Stimulated activated naive CD8-positive, alpha-beta T cell treated with anti-CD3 and anti-CD28 coated beads, Interleukin-15, Interleukin-2, amounts not matched to agents 100 ng/mL and 50 ng/mL, for 24 hours (primary cell): Measurements from ENCODE around the gene TDRD7.

Experiments used
- H3K27ac Mint-ChIP-seq: one replicate; pipeline ENCODE4 v1.8.0; 2021; ENCODE audit warnings: mild to moderate bottlenecking, mixed read lengths
- H3K27me3 Mint-ChIP-seq: one replicate; pipeline ENCODE4 v1.8.0; 2021; ENCODE audit warnings: mixed read lengths
- H3K36me3 Mint-ChIP-seq: one replicate; pipeline ENCODE4 v1.8.0; 2021; ENCODE audit warnings: low read depth, mixed read lengths
- H3K4me1 Mint-ChIP-seq: one replicate; pipeline ENCODE4 v1.8.0; 2021; ENCODE audit warnings: low read depth, mixed read lengths
- H3K4me3 Mint-ChIP-seq: one replicate; pipeline ENCODE4 v1.8.0; 2021; ENCODE audit warnings: mild to moderate bottlenecking, mixed read lengths
- H3K9me3 Mint-ChIP-seq: one replicate; pipeline ENCODE4 v1.8.0; 2021; ENCODE audit warnings: mixed read lengths

The TDRD7 gene

GRCh38 chr9:97411789-97412625 lies at the start of gene TDRD7:
Gene TDRD7, plus strand, starts transcription at chr9:97412096. Its CDS starts 16,370 bp downstream, at chr9:97428466.
- Mint-ChIP-seq H3K27me3 (peaks cover 27% of the 10 kb centered on the region), H3K36me3 (no peaks in the 10 kb centered on the region), H3K4me3 (peak within 1 kb of the TSS; percentile 87), H3K4me1 (peaks cover 20% of the 10 kb centered on the region), H3K9me3 (no peaks in the 10 kb centered on the region), H3K27ac (peak within 1 kb of the TSS; percentile 64)

GRCh38 chr9:97362777-97363545 lies 48.9 kb upstream of the TDRD7 start:
- H3K4me1 Mint-ChIP-seq, result peaks cover 13% of the 10 kb centered on the region
- H3K9me3 Mint-ChIP-seq, result no peaks in the 10 kb centered on the region
- H3K4me3 Mint-ChIP-seq, result no peak overlapping the region
- peaks cover 12% of the 10 kb centered on the region for H3K36me3 Mint-ChIP-seq
- H3K27me3 Mint-ChIP-seq, result no peaks in the 10 kb centered on the region
- H3K27ac Mint-ChIP-seq, result no peak overlapping the region

- no peak overlapping the region for H3K27ac Mint-ChIP-seq
- H3K4me1 Mint-ChIP-seq, result peaks cover 13% of the 10 kb centered on the region
- no peaks in the 10 kb centered on the region for H3K9me3 Mint-ChIP-seq
- H3K36me3 Mint-ChIP-seq, result peaks cover 12% of the 10 kb centered on the region
- H3K27me3 Mint-ChIP-seq, result no peaks in the 10 kb centered on the region
- H3K4me3 Mint-ChIP-seq, result no peak overlapping the region
Observed at GRCh38 chr9:97363661-97364299, 48.1 kb upstream of the TDRD7 start.

- Mint-ChIP-seq H3K9me3 (no peaks in the 10 kb centered on the region), H3K4me3 (no peak overlapping the region), H3K27ac (no peak overlapping the region), H3K27me3 (no peaks in the 10 kb centered on the region), H3K36me3 (peaks cover 21% of the 10 kb centered on the region), H3K4me1 (peaks cover 13% of the 10 kb centered on the region)
Observed at GRCh38 chr9:97364769-97365490, 47.0 kb upstream of the TDRD7 start.

GRCh38 chr9:97365634-97366033 lies 46.3 kb upstream of the TDRD7 start:
- H3K27ac Mint-ChIP-seq, result no peak overlapping the region
- H3K27me3 Mint-ChIP-seq, result no peaks in the 10 kb centered on the region
- peaks cover 13% of the 10 kb centered on the region for H3K4me1 Mint-ChIP-seq
- H3K9me3 Mint-ChIP-seq, result no peaks in the 10 kb centered on the region
- H3K36me3 Mint-ChIP-seq, result peaks cover 22% of the 10 kb centered on the region
- H3K4me3 Mint-ChIP-seq, result no peak overlapping the region

- H3K36me3 Mint-ChIP-seq, result peaks cover 26% of the 10 kb centered on the region
- H3K4me3 Mint-ChIP-seq, result no peak overlapping the region
- H3K27me3 Mint-ChIP-seq, result no peaks in the 10 kb centered on the region
- H3K27ac Mint-ChIP-seq, result no peak overlapping the region
- H3K9me3 Mint-ChIP-seq, result no peaks in the 10 kb centered on the region
- H3K4me1 Mint-ChIP-seq, result peaks cover 13% of the 10 kb centered on the region
Observed at GRCh38 chr9:97366476-97366875, 45.4 kb upstream of the TDRD7 start.

- peaks cover 28% of the 10 kb centered on the region for H3K36me3 Mint-ChIP-seq
- no peak overlapping the region for H3K4me3 Mint-ChIP-seq
- H3K27ac Mint-ChIP-seq, result no peak overlapping the region
- H3K27me3 Mint-ChIP-seq, result no peaks in the 10 kb centered on the region
- H3K9me3 Mint-ChIP-seq, result no peaks in the 10 kb centered on the region
- H3K4me1 Mint-ChIP-seq, result peaks cover 13% of the 10 kb centered on the region
Observed at GRCh38 chr9:97366889-97367288, 45.0 kb upstream of the TDRD7 start.

GRCh38 chr9:97367729-97368128 lies 44.2 kb upstream of the TDRD7 start:
- Mint-ChIP-seq H3K4me3 (no peak overlapping the region), H3K27me3 (no peaks in the 10 kb centered on the region), H3K4me1 (peaks cover 10% of the 10 kb centered on the region), H3K36me3 (peaks cover 34% of the 10 kb centered on the region), H3K9me3 (no peaks in the 10 kb centered on the region), H3K27ac (no peak overlapping the region)

- Mint-ChIP-seq H3K36me3 (peaks cover 34% of the 10 kb centered on the region), H3K9me3 (no peaks in the 10 kb centered on the region), H3K27me3 (no peaks in the 10 kb centered on the region), H3K4me3 (no peak overlapping the region), H3K4me1 (peaks cover 3% of the 10 kb centered on the region), H3K27ac (no peak overlapping the region)
Observed at GRCh38 chr9:97368964-97369363, 42.9 kb upstream of the TDRD7 start.

- H3K9me3 Mint-ChIP-seq, result no peaks in the 10 kb centered on the region
- H3K4me3 Mint-ChIP-seq, result no peak overlapping the region
- H3K4me1 Mint-ChIP-seq, result no peaks in the 10 kb centered on the region
- H3K27ac Mint-ChIP-seq, result no peak overlapping the region
- peaks cover 28% of the 10 kb centered on the region for H3K36me3 Mint-ChIP-seq
- no peaks in the 10 kb centered on the region for H3K27me3 Mint-ChIP-seq
Observed at GRCh38 chr9:97372580-97372979, 39.3 kb upstream of the TDRD7 start.

GRCh38 chr9:97373331-97373730 lies 38.6 kb upstream of the TDRD7 start:
- Mint-ChIP-seq H3K27me3 (no peaks in the 10 kb centered on the region), H3K27ac (no peak overlapping the region), H3K9me3 (no peaks in the 10 kb centered on the region), H3K4me3 (no peak overlapping the region), H3K36me3 (peaks cover 31% of the 10 kb centered on the region), H3K4me1 (no peaks in the 10 kb centered on the region)

- Mint-ChIP-seq H3K9me3 (no peaks in the 10 kb centered on the region), H3K36me3 (peaks cover 28% of the 10 kb centered on the region), H3K4me3 (no peak overlapping the region), H3K27ac (no peak overlapping the region), H3K27me3 (no peaks in the 10 kb centered on the region), H3K4me1 (no peaks in the 10 kb centered on the region)
Observed at GRCh38 chr9:97374811-97375210, 37.1 kb upstream of the TDRD7 start.

GRCh38 chr9:97376902-97377301 lies 35.0 kb upstream of the TDRD7 start:
- Mint-ChIP-seq H3K9me3 (no peaks in the 10 kb centered on the region), H3K36me3 (peaks cover 17% of the 10 kb centered on the region), H3K4me3 (no peak overlapping the region), H3K4me1 (peaks cover under 1% of the 10 kb centered on the region), H3K27me3 (no peaks in the 10 kb centered on the region), H3K27ac (no peak overlapping the region)

GRCh38 chr9:97382099-97382718 lies 29.7 kb upstream of the TDRD7 start:
- H3K4me3 Mint-ChIP-seq, result no peak overlapping the region
- no peak overlapping the region for H3K27ac Mint-ChIP-seq
- peaks cover 12% of the 10 kb centered on the region for H3K36me3 Mint-ChIP-seq
- H3K27me3 Mint-ChIP-seq, result peaks cover 7% of the 10 kb centered on the region
- H3K4me1 Mint-ChIP-seq, result peaks cover 4% of the 10 kb centered on the region
- no peaks in the 10 kb centered on the region for H3K9me3 Mint-ChIP-seq
